GDM1 (cell line): ENCODE data around the gene NEK1.

Experiments used
- DNase-seq: peaks from one replicate; lab custom pipeline; 2025; lab: John Stamatoyannopoulos, UW

Gene NEK1, protein sequence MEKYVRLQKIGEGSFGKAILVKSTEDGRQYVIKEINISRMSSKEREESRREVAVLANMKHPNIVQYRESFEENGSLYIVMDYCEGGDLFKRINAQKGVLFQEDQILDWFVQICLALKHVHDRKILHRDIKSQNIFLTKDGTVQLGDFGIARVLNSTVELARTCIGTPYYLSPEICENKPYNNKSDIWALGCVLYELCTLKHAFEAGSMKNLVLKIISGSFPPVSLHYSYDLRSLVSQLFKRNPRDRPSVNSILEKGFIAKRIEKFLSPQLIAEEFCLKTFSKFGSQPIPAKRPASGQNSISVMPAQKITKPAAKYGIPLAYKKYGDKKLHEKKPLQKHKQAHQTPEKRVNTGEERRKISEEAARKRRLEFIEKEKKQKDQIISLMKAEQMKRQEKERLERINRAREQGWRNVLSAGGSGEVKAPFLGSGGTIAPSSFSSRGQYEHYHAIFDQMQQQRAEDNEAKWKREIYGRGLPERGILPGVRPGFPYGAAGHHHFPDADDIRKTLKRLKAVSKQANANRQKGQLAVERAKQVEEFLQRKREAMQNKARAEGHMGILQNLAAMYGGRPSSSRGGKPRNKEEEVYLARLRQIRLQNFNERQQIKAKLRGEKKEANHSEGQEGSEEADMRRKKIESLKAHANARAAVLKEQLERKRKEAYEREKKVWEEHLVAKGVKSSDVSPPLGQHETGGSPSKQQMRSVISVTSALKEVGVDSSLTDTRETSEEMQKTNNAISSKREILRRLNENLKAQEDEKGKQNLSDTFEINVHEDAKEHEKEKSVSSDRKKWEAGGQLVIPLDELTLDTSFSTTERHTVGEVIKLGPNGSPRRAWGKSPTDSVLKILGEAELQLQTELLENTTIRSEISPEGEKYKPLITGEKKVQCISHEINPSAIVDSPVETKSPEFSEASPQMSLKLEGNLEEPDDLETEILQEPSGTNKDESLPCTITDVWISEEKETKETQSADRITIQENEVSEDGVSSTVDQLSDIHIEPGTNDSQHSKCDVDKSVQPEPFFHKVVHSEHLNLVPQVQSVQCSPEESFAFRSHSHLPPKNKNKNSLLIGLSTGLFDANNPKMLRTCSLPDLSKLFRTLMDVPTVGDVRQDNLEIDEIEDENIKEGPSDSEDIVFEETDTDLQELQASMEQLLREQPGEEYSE (N-terminal part only)

DNA sequence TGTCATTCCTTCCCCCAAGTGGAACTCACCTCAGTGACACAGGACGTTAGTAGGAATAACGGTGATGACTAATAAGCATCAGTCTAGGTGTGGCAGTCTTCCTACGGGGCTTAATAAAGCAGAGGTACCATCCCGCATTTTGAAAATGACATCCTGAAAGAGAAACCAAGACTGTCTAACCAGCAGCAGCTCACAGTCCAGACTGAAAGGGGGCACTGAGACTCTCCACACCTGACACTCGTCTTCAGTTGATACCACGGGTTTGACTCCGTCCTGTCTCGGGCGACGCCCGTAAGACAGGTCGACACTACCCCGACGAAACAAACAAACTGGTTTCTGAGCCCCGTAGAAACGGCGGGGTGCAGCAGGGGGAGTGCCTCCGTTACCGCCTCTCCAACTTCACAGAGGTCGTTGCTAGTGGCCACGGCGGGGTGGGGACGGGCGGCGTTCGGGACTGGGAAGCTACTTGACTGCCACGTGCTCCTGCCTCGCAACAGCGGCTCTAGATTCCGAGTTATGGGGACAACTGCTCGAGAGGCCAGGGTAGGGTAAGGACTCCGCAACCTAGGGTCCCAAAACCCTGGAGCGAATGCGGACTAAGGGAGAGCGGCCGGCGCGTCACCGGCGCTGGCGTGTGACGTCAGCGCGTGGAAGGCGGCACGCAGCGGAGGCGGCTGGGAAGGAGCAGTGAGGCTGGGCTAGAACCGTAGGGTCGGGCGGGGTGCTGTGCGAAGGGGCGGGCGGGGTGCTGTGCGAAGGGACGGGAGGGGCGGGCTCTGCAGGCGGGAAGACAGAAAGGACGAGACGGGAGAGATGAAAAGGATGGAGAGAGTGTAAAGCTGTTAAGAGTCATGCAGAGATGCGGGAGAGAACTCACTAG is at the start of gene NEK1:
TSS of gene NEK1 (minus strand) at position 593 of the 880 bp plus-strand sequence. CDS start 9,953 bp downstream, outside the sequence.
- peak; percentile 88 for DNase-seq

DNA sequence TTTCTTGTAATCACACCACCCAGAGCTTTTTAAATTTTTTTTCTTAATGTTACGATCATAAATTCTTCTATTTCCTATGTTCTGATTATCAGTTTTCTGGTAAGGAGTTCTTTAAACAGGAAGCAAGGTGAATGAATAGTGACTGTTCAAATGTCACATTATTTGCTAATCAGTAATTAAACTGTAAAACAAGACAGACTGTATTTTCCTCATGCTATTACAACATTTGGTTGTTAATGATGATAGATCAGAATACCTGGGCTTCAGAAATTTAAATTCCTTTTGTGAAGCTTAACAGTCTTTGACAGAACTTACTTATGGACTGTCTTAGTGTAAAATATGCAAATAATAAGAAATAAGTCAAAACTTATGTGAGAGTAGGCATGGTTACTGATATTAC is 49.4 kb upstream of the NEK1 start:
- DNase-seq = no peak

DNA sequence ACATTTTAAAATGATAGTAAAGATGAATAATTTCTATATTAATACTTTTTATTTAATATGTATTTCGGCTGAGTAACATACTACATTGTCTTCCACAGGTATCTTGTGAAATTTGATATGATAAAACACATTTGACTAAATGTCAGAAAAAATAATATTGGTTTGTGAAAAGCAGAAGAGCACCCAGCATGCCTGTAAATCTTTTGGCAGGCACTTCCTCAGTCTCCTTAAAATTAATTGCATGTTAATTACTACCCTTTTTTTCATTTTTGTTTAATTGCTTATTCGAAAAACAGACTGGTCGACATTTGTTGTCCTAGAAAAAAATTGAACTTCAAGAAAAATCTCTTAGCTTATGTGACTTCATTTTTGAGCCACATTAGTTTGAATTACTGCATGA is 48.5 kb upstream of the NEK1 start:
- DNase-seq = no peak

DNA sequence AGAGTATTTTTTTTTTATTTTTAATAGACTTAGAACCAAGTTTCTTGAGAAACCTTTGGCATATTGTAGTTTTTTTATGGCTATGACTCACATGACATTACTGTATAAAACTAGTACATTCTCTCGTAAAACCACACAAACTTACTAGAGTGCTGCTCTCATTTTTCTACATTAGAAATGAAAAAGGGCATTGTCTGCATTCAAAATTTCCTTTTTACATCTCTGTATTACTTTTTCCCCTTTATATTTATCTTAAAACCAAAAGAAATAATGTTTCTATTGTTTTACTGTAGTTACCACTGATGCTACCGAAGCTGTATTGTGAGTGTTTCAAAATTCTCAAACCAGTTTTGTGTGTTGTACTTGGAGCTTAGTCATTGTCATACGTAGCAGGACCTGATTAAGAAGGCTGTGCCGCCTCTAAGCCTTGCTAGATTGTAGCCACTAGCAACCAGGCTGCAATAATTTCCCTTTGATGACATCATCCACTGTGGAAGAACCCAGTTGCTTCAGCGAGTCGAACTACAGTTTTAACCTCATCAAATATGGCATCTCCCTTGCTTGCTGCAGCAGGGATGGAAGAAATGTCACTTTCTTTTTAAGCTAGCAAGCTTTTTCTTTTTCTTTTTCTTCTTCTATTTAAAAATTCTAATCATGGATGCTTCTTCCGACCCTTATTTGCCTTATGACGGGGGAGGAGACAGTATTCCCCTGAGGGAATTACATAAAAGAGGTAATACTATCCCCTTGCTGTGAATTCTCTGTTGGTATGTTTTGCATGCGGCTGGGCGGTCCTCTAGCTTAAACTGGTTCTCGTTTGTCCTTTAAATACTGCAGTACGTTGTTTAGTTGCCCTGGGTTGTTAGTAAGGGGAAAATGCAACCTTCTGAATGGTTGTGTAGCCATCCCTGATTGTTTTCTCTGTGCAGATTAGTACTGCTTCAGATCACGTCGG is 47.6 kb upstream of the NEK1 start:
- peak; percentile 80 for DNase-seq

DNA sequence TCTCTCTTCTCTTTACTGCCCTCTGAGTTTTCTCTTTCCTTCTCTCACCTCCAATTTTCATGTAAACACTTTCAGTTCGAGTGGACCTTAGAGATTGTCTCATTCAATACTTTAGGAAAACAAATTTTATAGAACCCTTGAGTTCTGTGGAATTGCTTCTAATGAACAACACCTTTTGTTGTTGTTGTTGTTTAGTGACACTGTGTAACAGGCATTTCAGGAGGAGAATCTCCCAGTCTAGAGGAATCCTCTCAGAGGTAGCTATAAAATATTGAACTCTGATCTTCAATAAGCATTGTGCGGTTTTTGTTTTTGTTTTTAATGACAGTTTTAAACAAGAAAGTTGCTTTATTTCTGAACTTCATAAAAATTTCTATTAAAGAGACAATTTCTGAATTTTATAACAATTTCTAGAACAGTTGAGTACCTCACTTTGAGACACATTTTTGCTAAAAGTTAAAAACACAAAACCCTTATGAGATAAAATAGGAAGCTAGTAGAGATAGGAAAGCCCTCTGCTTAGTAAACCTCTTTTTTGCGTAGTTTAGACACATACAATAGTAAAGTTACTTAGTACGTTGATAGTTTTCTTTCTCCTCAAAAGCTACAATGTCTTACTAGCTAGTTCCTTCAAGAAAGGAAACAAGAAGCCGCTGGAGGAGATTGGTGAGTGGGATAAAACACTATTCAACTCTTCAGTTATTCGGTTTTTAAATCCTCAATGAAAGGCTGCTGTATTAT is 46.8 kb upstream of the NEK1 start:
- DNase-seq = no peak

DNA sequence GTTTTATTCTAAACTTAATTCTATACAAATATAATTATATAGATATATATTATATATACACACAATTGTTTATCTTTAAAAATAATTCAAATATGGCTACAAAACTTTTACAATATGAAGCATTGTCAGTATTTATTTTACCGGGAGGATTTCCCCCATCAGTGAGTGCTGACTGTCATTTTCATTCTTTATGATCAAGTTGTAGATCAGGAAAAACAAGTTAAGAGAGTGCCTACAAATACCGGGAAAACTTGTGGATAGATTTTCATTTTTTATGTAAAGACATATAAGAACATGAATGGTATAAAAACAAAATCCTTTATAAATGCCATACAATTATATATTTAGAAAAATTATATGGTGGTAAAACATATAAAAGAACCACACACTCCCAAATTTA is 45.8 kb upstream of the NEK1 start:
- DNase-seq = no peak

DNA sequence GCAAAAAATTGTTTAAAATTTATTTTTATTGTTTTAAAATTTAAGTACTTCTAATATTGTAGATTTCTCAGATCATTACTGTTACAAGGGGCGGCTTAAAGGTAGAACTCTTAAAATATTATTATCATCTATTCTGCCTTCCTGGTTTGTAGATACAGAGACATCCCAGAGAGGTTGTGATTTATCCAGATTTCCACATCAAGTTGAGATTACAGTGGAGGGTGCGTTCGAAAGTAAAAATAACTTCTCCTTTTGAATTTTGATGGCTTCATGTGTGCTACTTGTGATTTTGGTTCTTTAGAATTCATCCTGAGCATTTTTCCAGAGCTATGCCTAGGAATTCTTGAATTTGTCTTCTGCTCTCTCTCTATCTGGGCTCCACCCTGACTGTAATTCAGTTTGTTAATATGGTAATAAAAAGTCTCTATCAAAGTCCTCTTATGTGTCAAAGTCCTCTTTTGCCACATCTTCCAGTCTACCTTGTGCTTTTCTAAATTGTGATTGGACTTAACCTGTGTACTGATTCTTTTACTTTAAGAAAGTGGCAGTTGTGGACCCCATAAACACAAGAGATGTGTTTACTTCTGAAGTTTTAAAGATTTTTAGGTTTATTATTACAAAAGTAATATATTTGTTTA is 45.2 kb upstream of the NEK1 start:
- no peak for DNase-seq

DNA sequence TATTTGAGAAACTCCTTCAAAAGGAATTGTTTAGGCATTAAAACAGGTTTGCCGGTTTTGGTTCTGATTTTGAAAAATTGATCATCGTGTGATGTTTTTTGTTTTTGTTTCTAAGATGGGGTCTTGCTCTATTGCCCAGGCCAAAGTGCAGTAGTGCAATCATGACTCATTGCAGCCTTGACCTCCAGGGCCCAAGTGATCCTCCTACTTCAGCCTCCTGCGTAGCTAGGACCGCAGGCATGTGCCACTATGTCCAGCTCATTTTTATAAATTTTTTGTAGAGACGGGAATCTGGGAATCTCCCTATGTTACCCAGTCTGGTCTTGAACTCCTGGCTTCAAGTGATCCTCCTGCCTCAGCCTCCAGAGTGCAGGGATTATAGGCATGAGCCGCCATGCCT is 43.0 kb upstream of the NEK1 start:
- no peak for DNase-seq

DNA sequence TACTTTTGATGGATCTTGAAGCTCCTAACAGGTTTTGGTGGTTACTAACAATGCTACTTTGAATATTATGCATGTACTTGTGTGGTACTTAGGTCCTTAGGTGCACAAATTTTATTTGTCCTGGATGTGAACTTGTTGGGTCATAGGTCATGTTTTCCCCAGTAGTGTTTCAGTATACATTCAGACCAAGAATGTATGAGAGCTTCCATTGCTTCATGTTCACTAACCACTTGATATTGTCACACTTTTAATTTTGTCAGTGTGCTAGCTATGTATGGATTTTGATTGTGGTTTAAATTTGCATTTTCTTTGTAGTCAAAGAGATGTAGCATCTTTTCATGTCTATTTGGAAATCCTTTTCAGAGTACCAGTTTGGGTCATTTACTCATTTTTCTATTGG is 40.2 kb upstream of the NEK1 start:
- DNase-seq = no peak

DNA sequence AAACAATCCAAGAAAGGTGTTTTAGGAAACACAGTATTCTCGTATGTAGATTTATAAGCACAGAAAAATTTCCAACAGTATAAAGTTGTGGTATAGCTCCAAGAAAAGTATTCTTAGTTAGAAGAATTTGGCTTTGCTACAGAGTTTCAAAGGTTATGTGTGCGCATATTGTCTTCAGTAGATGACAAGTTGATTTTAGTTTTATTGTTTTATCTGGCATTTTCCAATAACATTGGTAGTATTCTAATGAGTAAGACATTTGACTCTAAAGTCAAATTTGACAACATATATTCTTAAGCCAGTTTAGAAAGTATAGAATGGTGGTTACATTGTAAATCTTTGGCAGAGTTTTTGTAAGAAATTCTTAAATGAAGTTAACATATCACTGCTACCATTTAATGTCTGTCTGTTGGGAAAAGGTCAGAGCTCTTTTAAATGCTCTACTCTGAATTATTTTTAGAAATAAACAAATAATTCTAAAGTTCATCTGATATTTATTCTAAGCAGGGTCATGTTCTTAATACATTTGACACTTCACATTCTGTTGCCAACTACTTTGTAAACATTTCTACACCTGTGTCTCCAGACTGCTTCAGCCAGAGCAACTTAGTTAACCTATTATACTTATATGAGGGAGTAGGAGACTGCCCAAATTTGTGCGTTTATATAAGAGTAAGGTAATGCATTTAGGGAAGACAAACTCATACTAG is 38.0 kb upstream of the NEK1 start:
- DNase-seq = no peak

DNA sequence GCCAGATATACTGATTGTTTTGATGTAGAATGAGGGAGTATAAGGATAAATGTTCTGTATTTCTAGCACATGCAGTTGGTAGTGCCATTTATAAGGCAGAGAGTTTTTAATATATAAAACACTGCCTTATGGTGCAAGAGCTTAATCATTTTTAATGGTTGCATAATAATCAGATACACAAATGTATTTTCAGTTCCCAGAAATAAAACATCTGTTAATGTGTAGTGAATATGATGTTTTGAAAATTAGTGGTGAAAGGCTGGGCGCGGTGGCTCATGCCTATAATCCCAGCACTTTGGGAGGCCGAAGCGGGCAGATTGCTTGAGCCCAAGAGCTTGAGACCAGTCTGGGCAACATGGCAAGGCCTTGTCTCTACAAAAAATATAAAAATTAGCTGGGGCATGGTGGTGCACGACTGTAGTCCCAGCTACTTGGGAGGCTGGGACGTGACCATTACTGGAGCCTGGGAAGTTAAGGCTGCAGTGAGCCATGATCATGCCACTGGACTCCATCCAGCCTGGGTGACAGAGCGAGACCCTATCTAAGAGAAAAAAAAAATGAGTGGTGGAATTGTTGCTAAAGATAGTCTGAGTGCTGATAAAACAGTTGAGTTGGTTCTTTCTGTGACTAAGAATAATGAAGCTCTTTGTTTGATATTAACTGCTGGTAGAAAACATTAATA is 37.3 kb upstream of the NEK1 start:
- no peak for DNase-seq

DNA sequence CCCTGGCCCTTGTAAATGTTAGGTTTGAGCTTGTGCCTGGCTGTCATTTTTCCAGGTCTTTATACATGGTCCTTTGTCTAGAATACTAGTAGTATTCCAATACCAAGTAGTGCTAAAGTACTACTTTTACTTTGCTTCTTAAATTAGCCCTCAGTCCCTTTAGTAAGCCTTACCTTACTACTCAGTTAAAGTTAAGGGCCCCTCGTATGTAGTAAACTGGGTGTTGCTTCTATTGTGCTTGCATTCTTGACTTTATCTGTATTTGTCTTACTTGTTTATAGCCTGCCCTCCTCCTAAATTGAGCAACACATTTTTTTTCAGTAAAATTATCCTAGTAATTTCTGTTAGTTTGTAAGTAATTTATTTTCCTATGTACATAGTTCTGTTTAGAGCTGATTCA is 33.2 kb upstream of the NEK1 start:
- no peak for DNase-seq

DNA sequence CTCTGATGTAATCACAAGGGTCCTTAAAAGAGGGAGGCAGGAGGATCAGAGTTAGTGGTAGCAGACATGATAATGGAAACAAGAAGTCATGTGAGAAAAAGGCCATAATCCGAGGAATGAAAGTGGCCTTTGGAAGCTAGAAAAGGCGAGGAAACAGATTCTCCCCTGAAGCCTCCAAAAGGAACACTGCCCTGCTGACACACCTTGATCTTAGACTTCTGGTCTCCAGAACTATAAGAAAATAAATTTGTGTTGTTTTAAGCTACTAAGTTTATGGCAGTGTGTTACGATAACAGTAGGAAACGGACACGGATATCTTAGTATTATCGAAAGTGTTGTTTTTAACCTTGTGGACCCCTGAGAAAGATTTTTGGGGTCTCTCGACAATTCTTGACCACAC is 32.4 kb upstream of the NEK1 start:
- DNase-seq = no peak

DNA sequence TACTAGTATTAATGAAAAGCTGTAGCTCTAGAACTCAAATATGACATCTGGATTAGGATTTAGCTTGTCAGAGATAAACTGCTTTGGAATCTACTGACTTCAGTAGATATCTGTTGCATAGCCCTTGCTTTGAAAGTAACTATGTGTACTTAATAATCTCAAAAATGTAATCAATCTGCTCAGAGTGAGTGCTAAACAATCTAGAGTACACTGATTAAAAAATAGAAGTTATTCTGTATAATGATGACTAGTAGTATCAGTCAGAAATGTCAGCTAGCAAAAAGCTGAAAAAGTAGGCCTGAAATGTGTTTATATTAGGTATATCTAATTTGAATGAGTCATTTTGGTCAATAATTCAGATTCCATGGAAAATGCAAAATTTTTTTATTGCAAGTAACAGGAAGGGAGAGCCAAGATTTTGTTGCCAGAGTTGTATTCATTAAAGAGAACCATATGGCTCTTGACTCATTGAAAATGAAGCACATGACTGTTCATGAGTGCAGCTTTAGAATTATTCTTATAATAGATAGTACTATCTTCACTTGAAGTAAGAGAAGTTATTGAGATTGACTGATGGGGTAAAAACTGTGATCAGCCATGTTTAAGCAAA is 28.0 kb upstream of the NEK1 start:
- no peak for DNase-seq

DNA sequence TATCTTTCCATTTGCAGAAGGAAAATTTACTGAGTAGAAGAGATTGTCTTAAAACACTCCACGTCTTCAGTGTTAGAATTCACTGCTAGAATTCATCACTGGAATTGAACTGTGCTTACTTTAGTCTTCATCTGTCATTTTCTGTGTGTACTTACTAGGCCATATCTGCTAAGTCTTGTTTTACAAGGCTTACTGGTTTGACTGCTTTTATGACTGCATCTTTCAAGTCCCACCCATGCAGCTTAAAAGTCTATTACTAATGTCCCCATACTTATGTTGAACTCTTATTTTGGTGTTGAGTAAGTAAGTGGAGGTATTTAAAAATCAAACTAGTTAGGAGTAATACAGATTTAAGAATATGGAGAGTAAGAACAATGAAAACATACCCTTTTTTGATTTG is 22.6 kb upstream of the NEK1 start:
- no peak for DNase-seq

DNA sequence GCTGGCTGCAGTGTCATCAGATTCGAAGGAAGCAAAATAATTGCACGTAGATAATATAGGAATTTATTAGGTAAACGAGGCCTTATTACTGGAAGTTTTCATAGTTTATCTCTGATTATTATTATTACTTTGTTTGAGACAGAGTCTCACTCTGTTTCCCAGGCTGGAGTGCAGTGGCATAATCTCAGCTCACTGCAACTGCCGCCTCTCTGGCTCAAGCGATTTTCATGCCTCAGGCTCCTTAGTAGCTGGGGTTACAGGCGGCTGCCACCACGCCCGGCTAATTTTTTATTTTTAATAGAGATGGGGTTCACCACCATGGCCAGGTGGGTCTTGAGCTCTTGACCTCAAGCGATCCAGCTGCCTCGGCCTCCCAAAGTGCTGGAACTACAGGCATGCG is 20.5 kb upstream of the NEK1 start:
- DNase-seq = no peak

DNA sequence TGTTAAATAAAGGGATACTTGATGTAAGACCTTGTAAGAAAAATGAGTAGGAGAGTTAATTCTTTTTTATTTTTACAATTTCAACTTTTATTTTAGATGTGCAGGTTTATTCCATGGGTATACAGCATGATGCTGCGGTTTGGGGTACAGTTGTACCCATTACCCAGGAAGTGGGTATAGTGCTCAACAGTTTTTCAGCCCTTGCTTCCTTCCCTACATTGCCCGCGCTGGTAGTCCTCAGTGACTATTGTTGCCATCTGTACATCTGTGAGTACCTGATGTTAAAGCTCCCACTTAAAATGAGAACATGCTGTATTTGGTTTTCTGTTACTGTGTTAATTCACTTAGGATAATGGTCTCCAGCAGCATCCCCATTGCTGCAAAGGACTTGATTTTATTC is 17.7 kb upstream of the NEK1 start:
- DNase-seq = no peak

DNA sequence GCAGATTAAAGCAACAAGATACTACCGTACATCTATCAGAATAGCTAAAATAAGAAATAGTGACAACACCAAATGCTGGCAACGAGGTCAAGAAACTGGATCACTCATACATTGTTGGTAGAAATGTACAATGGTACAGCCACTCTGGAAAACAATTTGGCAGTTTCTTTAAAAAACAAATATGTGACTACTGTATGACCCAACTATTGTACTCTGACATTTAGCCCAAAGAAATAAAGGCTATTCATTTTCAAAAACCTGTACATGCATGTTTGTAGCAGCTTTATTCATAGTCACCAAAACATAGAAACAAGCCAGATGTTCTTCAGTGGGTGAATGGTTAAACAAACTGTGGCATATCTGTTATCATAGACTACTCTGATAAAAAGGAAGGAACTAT is 16.2 kb upstream of the NEK1 start:
- no peak for DNase-seq
